HL-60 (cell line): Measurements from ENCODE around the gene FZR1.

Source experiments
- CTCF ChIP-seq: IDR thresholded peaks from one replicate; pipeline ENCODE4 v1.5.1; 2011; ENCODE audit warnings: low read length, control low read depth, inconsistent platforms; ENCODE audit not compliant: insufficient read depth
- GABPA ChIP-seq: IDR thresholded peaks from 2 replicates; pipeline ENCODE4 v1.6.1; 2012; ENCODE audit warnings: low read depth
- POLR2AphosphoS5 ChIP-seq: IDR thresholded peaks from 2 replicates; pipeline ENCODE4 v1.6.1; 2012; ENCODE audit warnings: low read depth
- REST ChIP-seq: IDR thresholded peaks from 2 replicates; pipeline ENCODE4 v1.6.1; 2012; ENCODE audit warnings: low read depth; ENCODE audit not compliant: insufficient replicate concordance

- no peak for TF ChIP-seq CTCF
- TF ChIP-seq REST = no peak
- TF ChIP-seq POLR2AphosphoS5 = no peak
- TF ChIP-seq GABPA = no peak
These were observed 46.8 kb upstream of the FZR1 start for GRCh38 chr19:3459089-3459881.
